ENCODE measurements around the gene LRRC51. TPM values are rescaled to one million over a fixed set of nuclear protein-coding genes. Genes with fewer than 3 reads are reported as not detected.

LRRC51 gene
- total RNA-seq, 1 donor from 2014 or later, result 11.6 TPM

- H3K4me3 Mint-ChIP-seq, result no peak overlapping the region
- peaks cover 5% of the 10 kb centered on the region for H3K4me1 Mint-ChIP-seq
- no peak for TF ChIP-seq CTCF (conservative IDR thresholded peaks at IDR 0.05)
- no peaks in the 10 kb centered on the region for H3K27me3 Mint-ChIP-seq (ENCODE audit: low read depth)
- H3K27ac Mint-ChIP-seq (ENCODE audit: unreplicated experiment), result no peak overlapping the region
- H3K36me3 Mint-ChIP-seq (ENCODE audit: low read depth), result peaks cover 3% of the 10 kb centered on the region
- no peak for DNase-seq (ENCODE audit: low read depth, low spot score)
- H3K9me3 Mint-ChIP-seq, result no peaks in the 10 kb centered on the region
These were observed 38.4 kb upstream of the LRRC51 start for GRCh38 chr11:72042064-72042745.

GRCh38 chr11:72045849-72046248, 34.8 kb upstream of the LRRC51 start:
- peaks cover 14% of the 10 kb centered on the region for H3K4me1 Mint-ChIP-seq
- no peak for TF ChIP-seq CTCF (conservative IDR thresholded peaks at IDR 0.05)
- H3K36me3 Mint-ChIP-seq (ENCODE audit: low read depth), result peaks cover 3% of the 10 kb centered on the region
- peak overlapping the region; percentile 35 for H3K27ac Mint-ChIP-seq (ENCODE audit: unreplicated experiment)
- H3K27me3 Mint-ChIP-seq (ENCODE audit: low read depth), result no peaks in the 10 kb centered on the region
- no peak for DNase-seq (ENCODE audit: low read depth, low spot score)
- no peak overlapping the region for H3K4me3 Mint-ChIP-seq
- H3K9me3 Mint-ChIP-seq, result no peaks in the 10 kb centered on the region

- no peaks in the 10 kb centered on the region for H3K9me3 Mint-ChIP-seq
- H3K4me1 Mint-ChIP-seq, result peaks cover 14% of the 10 kb centered on the region
- no peak for TF ChIP-seq CTCF (conservative IDR thresholded peaks at IDR 0.05)
- H3K36me3 Mint-ChIP-seq (ENCODE audit: low read depth), result peaks cover 3% of the 10 kb centered on the region
- DNase-seq (ENCODE audit: low read depth, low spot score), result no peak
- no peak overlapping the region for H3K4me3 Mint-ChIP-seq
- peak overlapping the region; percentile 95 for H3K27ac Mint-ChIP-seq (ENCODE audit: unreplicated experiment)
- H3K27me3 Mint-ChIP-seq (ENCODE audit: low read depth), result no peaks in the 10 kb centered on the region
These were observed 31.7 kb upstream of the LRRC51 start for GRCh38 chr11:72048766-72049460.

GRCh38 chr11:72058416-72059034, 22.1 kb upstream of the LRRC51 start:
- TF ChIP-seq CTCF (conservative IDR thresholded peaks at IDR 0.05), result no peak
- peaks cover 4% of the 10 kb centered on the region for H3K36me3 Mint-ChIP-seq (ENCODE audit: low read depth)

GRCh38 chr11:72061739-72062396, 18.8 kb upstream of the LRRC51 start:
- Mint-ChIP-seq H3K27me3 (ENCODE audit: low read depth) (no peaks in the 10 kb centered on the region), H3K36me3 (ENCODE audit: low read depth) (peaks cover 4% of the 10 kb centered on the region), H3K27ac (ENCODE audit: unreplicated experiment) (no peak overlapping the region), H3K9me3 (no peaks in the 10 kb centered on the region), H3K4me3 (no peak overlapping the region), H3K4me1 (no peaks in the 10 kb centered on the region)
- no peak for TF ChIP-seq CTCF (conservative IDR thresholded peaks at IDR 0.05)
- DNase-seq (ENCODE audit: low read depth, low spot score), result no peak

More at GRCh38 chr11:72058416-72059034, 22.1 kb upstream of the LRRC51 start:
- Mint-ChIP-seq H3K27ac (ENCODE audit: unreplicated experiment) (no peak overlapping the region), H3K9me3 (no peaks in the 10 kb centered on the region), H3K4me1 (no peaks in the 10 kb centered on the region), H3K4me3 (no peak overlapping the region), H3K27me3 (ENCODE audit: low read depth) (no peaks in the 10 kb centered on the region)
- no peak for DNase-seq (ENCODE audit: low read depth, low spot score)

Measured in neural crest cell (in vitro differentiated cells).